WTC11 (cell line): ENCODE data around the gene NAALADL2.
"Not testable (repeated sequence)": the region's sequence is repeated elsewhere in the genome, so short reads cannot be mapped to it uniquely, and the experiment has no call there.

ENCODE experiments used
- CTCF ChIP-seq: fragments of 200-600 bp; IDR thresholded peaks from 2 replicates; pipeline ENCODE4 v1.8.0; 2022; ENCODE audit warnings: antibody characterized with exemption
- ZNF512 ChIP-seq: sonication (generic); formaldehyde crosslinking; IDR thresholded peaks from 2 replicates; pipeline ENCODE4 v1.8.1; 2022; ENCODE audit warnings: missing genetic modification reagents, borderline replicate concordance

GRCh38 chr3:175173117-175173516, 314.0 kb downstream of the NAALADL2 start:
- TF ChIP-seq CTCF; ZNF512 (CRISPR knock-in tag): not testable (repeated sequence)
